Stimulated activated CD4-positive, alpha-beta T cell treated with anti-CD3 and anti-CD28 coated beads, Interleukin-4, amount 100 ng/mL, for 48 hours (primary cell): ENCODE data around the gene JSRP1.
"Not testable (repeated sequence)": the region's sequence is repeated elsewhere in the genome, so short reads cannot be mapped to it uniquely, and the experiment has no call there.

Source experiments
- DNase-seq, 2 donors: peaks; one replicate each; pipeline ENCODE4 v3.0.0-alpha.2; 2020; ENCODE audit warnings: low read depth in 2 of 2

Gene JSRP1

GRCh38 chr19:2282062-2282861, 26.0 kb upstream of the JSRP1 start, which contains the start of gene PEAK3:
Gene PEAK3, minus strand, starts transcription at chr19:2282175. Its CDS starts 1,244 bp downstream, at chr19:2280931.
- DNase-seq = no peak

GRCh38 chr19:2281265-2282061, 25.2 kb upstream of the JSRP1 start:
- DNase-seq = not testable (repeated sequence)

GRCh38 chr19:2280633-2281264, 24.5 kb upstream of the JSRP1 start:
- no peak for DNase-seq

- no peak for DNase-seq
These were observed 22.4 kb upstream of the JSRP1 start for GRCh38 chr19:2278459-2279158.

GRCh38 chr19:2277138-2277537, 20.9 kb upstream of the JSRP1 start:
- DNase-seq = no peak

- no peak for DNase-seq
These were observed 20.3 kb upstream of the JSRP1 start for GRCh38 chr19:2276429-2276986.

- no peak for DNase-seq
These were observed 19.6 kb upstream of the JSRP1 start for GRCh38 chr19:2275588-2276428.

GRCh38 chr19:2274931-2275535, 18.8 kb upstream of the JSRP1 start:
- DNase-seq = no peak

GRCh38 chr19:2274185-2274711, 18.0 kb upstream of the JSRP1 start:
- no peak for DNase-seq

- peak; percentile 72 to 75 for DNase-seq
These were observed 17.4 kb upstream of the JSRP1 start for GRCh38 chr19:2273356-2274184.

GRCh38 chr19:2271234-2272103, 15.3 kb upstream of the JSRP1 start:
- DNase-seq = no peak

- peak; percentile 60 to 67 for DNase-seq
These were observed 14.4 kb upstream of the JSRP1 start for GRCh38 chr19:2270423-2271233.

- no peak for DNase-seq
These were observed 13.9 kb upstream of the JSRP1 start for GRCh38 chr19:2270157-2270422.

GRCh38 chr19:2269244-2270156, 13.3 kb upstream of the JSRP1 start:
- peak; percentile 98 for DNase-seq

- DNase-seq = no peak
These were observed 12.6 kb upstream of the JSRP1 start for GRCh38 chr19:2268861-2269243.

- no peak for DNase-seq
These were observed 12.2 kb upstream of the JSRP1 start for GRCh38 chr19:2268480-2268830.
